ENCODE results near the gene AKR1C8. TPM values are rescaled to one million over a fixed set of nuclear protein-coding genes. Genes with fewer than 3 reads are reported as not detected.

AKR1C8 gene
- total RNA-seq, 1 donor from 2014 or later = not detected

GRCh38 chr10:5198386-5198785 is 13.4 kb upstream of the AKR1C8 start:
- intact Hi-C loops (cut with DNase I) = no loop called here
- Histone ChIP-seq H3K27ac (no peak overlapping the region), H3K27me3 (no peaks in the 10 kb centered on the region), H3K36me3 (no peaks in the 10 kb centered on the region), H3K4me1 (no peaks in the 10 kb centered on the region), H3K9me3 (no peaks in the 10 kb centered on the region), H3K4me3 (no peak overlapping the region)
- no peak for DNase-seq (ENCODE audit: extremely low spot score in 2 of 2)
- TF ChIP-seq POLR2AphosphoS5 (IDR thresholded peaks at IDR 0.05; ENCODE audit: insufficient read depth in 1 of 2, low read depth in 1 of 2) (no peak), POLR2A (IDR thresholded peaks at IDR 0.05) (no peak), CTCF (IDR thresholded peaks at IDR 0.05) (no peak)

GRCh38 chr10:5196702-5197113 is 11.8 kb upstream of the AKR1C8 start, which contains the start of gene AKR1C4:
TSS of gene AKR1C4 (plus strand) at chr10:5196837. CDS start at chr10:5196868, 31 bp downstream.
- Histone ChIP-seq H3K27me3 (no peaks in the 10 kb centered on the region), H3K4me3 (no peak within 1 kb of the TSS), H3K9me3 (no peaks in the 10 kb centered on the region), H3K4me1 (no peaks in the 10 kb centered on the region), H3K27ac (no peak within 1 kb of the TSS), H3K36me3 (no peaks in the 10 kb centered on the region)
- intact Hi-C loops (cut with DNase I) = no loop called here
- TF ChIP-seq CTCF (IDR thresholded peaks at IDR 0.05) = no peak
- TF ChIP-seq POLR2AphosphoS5 (IDR thresholded peaks at IDR 0.05; ENCODE audit: insufficient read depth in 1 of 2, low read depth in 1 of 2) = no peak
- no peak for TF ChIP-seq POLR2A (IDR thresholded peaks at IDR 0.05)
- DNase-seq (ENCODE audit: extremely low spot score in 2 of 2) = no peak

- Histone ChIP-seq H3K27me3 (no peaks in the 10 kb centered on the region), H3K9me3 (no peaks in the 10 kb centered on the region), H3K27ac (no peak overlapping the region), H3K4me1 (no peaks in the 10 kb centered on the region), H3K4me3 (no peak overlapping the region), H3K36me3 (no peaks in the 10 kb centered on the region)
- DNase-seq (ENCODE audit: extremely low spot score in 2 of 2) = no peak
- intact Hi-C loops (cut with DNase I) = no loop called here
- TF ChIP-seq POLR2A (IDR thresholded peaks at IDR 0.05) (no peak), CTCF (IDR thresholded peaks at IDR 0.05) (no peak), POLR2AphosphoS5 (IDR thresholded peaks at IDR 0.05; ENCODE audit: insufficient read depth in 1 of 2, low read depth in 1 of 2) (no peak)
Observed at GRCh38 chr10:5195727-5196374, 10.9 kb upstream of the AKR1C8 start.

- Histone ChIP-seq H3K36me3 (no peaks in the 10 kb centered on the region), H3K4me3 (no peak overlapping the region), H3K27me3 (no peaks in the 10 kb centered on the region), H3K27ac (no peak overlapping the region), H3K9me3 (no peaks in the 10 kb centered on the region), H3K4me1 (no peaks in the 10 kb centered on the region)
- intact Hi-C loops (cut with DNase I) = no loop called here
- no peak for TF ChIP-seq POLR2A (IDR thresholded peaks at IDR 0.05)
- TF ChIP-seq POLR2AphosphoS5 (IDR thresholded peaks at IDR 0.05; ENCODE audit: insufficient read depth in 1 of 2, low read depth in 1 of 2) = no peak
- no peak for TF ChIP-seq CTCF (IDR thresholded peaks at IDR 0.05)
- no peak for DNase-seq (ENCODE audit: extremely low spot score in 2 of 2)
Observed at GRCh38 chr10:5194431-5194830, 9.5 kb upstream of the AKR1C8 start.

GRCh38 chr10:5188358-5188757 is 3.4 kb upstream of the AKR1C8 start:
- Histone ChIP-seq H3K4me3 (no peak overlapping the region), H3K4me1 (no peaks in the 10 kb centered on the region), H3K27me3 (no peaks in the 10 kb centered on the region), H3K36me3 (no peaks in the 10 kb centered on the region), H3K27ac (no peak overlapping the region), H3K9me3 (no peaks in the 10 kb centered on the region)
- TF ChIP-seq POLR2AphosphoS5 (IDR thresholded peaks at IDR 0.05; ENCODE audit: insufficient read depth in 1 of 2, low read depth in 1 of 2) (no peak), POLR2A (IDR thresholded peaks at IDR 0.05) (no peak), CTCF (IDR thresholded peaks at IDR 0.05) (no peak)
- intact Hi-C loops (cut with DNase I) = no loop called here
- no peak for DNase-seq (ENCODE audit: extremely low spot score in 2 of 2)
